ENCODE data around the gene APIP.

GRCh38 chr11:34963351-34963750, 47.2 kb upstream of the APIP start:
- TF ChIP-seq CTCF (IDR thresholded peaks at IDR 0.05; ENCODE audit: low read length) (no peak), EZH2 (IDR thresholded peaks at IDR 0.05; ENCODE audit: borderline replicate concordance, low read length) (no peak)
